Right lobe of liver (tissue), 6 donors: Measurements from ENCODE around the gene CA11. TPM values are rescaled to one million over a fixed set of nuclear protein-coding genes. Genes with fewer than 3 reads are reported as not detected.

Experiments used
- ATAC-seq, 4 donors: fragments of 200-7000 bp; cut with Tn5 transposase; one replicate each; pipeline ENCODE4 v1.9.1; 2020; ENCODE audit warnings: mild to moderate bottlenecking in 4 of 4, moderate library complexity in 4 of 4
- DNase-seq, 3 donors: peaks; one replicate each; pipeline ENCODE4 v3.0.0-alpha.2; 2020
- H3K27ac ChIP-seq, 3 donors: fragments of 200-600 bp; one replicate each; pipeline ENCODE4 v1.8.0; 2022
- H3K27me3 ChIP-seq, 2 donors: fragments of 200-600 bp; one replicate each; pipeline ENCODE4 v1.8.0; 2022
- H3K36me3 ChIP-seq, 4 donors: fragments of 200-600 bp; sonication (generic) in 1 of 4; one replicate each; pipeline versions ENCODE4 v1.5.1 to v1.8.0; 2017 to 2022; ENCODE audit warnings: control low read depth in 1 of 4
- H3K4me1 ChIP-seq, 4 donors: fragments of 200-600 bp; sonication (generic) in 1 of 4; one replicate each; pipeline versions ENCODE4 v1.5.1 to v1.8.0; 2017 to 2022; ENCODE audit warnings: control low read depth in 1 of 4
- H3K4me3 ChIP-seq, 3 donors: fragments of 200-600 bp; one replicate each; pipeline ENCODE4 v1.8.0; 2022
- H3K9me3 ChIP-seq, 4 donors: fragments of 200-600 bp; sonication (generic) in 1 of 4; one replicate each; pipeline versions ENCODE4 v1.5.1 to v1.8.0; 2017 to 2022; ENCODE audit warnings: control low read depth in 1 of 4
- CTCF ChIP-seq, 4 donors: fragments of 200-600 bp in 3 of 4; fragments of 450-650 bp in 1 of 4; IDR thresholded peaks; one replicate each; pipeline versions ENCODE4 v1.5.1 to v1.8.0; 2016 to 2022; ENCODE audit warnings: antibody characterized with exemption in 4 of 4, mild to moderate bottlenecking in 2 of 4
- POLR2A ChIP-seq: fragments of 450-650 bp; IDR thresholded peaks from one replicate; pipeline ENCODE4 v1.6.1; 2017; ENCODE audit warnings: antibody characterized with exemption, mild to moderate bottlenecking
- WGBS: methylation state at CpG from one replicate; pipeline ENCODE4 v1.1.6; 2018; ENCODE audit warnings: low coverage, low lambda C conversion rate; ENCODE audit not compliant: insufficient coverage; ENCODE audit errors: missing lambda C conversion rate; 5-methylcytosine and 5-hydroxymethylcytosine counted together
- intact Hi-C, 2 donors: fragments of 100-400 bp; cut with DNase I; formaldehyde crosslinking; loops; one replicate each; pipeline versions ENCODE4 v1.11.2 to v1.14.1; 2022
- total RNA-seq, 6 experiments: library from RNA; depleted of rRNA in 2 of 6; stranded (reverse); fragments of >200 nt in 2 of 6; fragmentation: NEBNext Ultra II Directional in 3 of 6; extraction: Animal tissue kit (Norgen Biotek cat#: 25700) in 3 of 6; gene quantifications; one replicate each; pipeline versions ENCODE4 v1.1.0 to v1.2.4, GENCODE V29; 2016 to 2023
- donor health status: DM: no; HTN: yes; CAD: no.
- donor health status: DM: no; HTN: no; CAD: no.
- donor health status: DM: no; HTN: no; CAD: no.
- donor health status: DM: no; HTN: yes; CAD: no.
- donor health status: DM: no; HTN: yes; CAD: no.

Gene CA11
- total RNA-seq, 6 experiments from 2014 or later: 0.25 to 2.0 (median 0.54) TPM

GRCh38 chr19:48646722-48647216 lies 782 bp upstream of the CA11 start:
- Histone ChIP-seq H3K27me3 (no peaks in the 10 kb centered on the region), H3K27ac (no peak overlapping the region), H3K4me3 (no peak overlapping the region), H3K4me1 (peaks cover 0 to 2% (median 0%) of the 10 kb centered on the region in 4 donors), H3K9me3 (no peaks in the 10 kb centered on the region), H3K36me3 (no peaks in the 10 kb centered on the region)
- TF ChIP-seq CTCF (IDR thresholded peaks at IDR 0.05) (no peak), POLR2A (no peak)
- 12% methylated on average over 10 of the region's 10 CpGs for WGBS
- intact Hi-C loops: no loop called here
- ATAC-seq (no peak), DNase-seq (no peak)

- DNase-seq (no peak), ATAC-seq (no peak)
- intact Hi-C loops: no loop called here
- TF ChIP-seq CTCF (IDR thresholded peaks at IDR 0.05) (no peak), POLR2A (no peak)
- peaks cover 0 to 7% (median 3%) of the 10 kb centered on the region in 4 donors for H3K4me1 ChIP-seq
- peak overlapping the region in 2 of 3 donors; percentile 21 to 37 for H3K4me3 ChIP-seq
- no peaks in the 10 kb centered on the region for H3K36me3 ChIP-seq
- 1% methylated on average over 6 of the region's 6 CpGs for WGBS
- peak overlapping the region; percentile 11 to 50 (median 37) for H3K27ac ChIP-seq
- H3K27me3 ChIP-seq: no peaks in the 10 kb centered on the region
- H3K9me3 ChIP-seq: no peaks in the 10 kb centered on the region
Measured at GRCh38 chr19:48645620-48646000, 377 bp downstream of the CA11 start.

- H3K27ac ChIP-seq: peak overlapping the region; percentile 11 to 50 (median 37)
- peaks cover 0 to 7% (median 3%) of the 10 kb centered on the region in 4 donors for H3K4me1 ChIP-seq
- 3% methylated on average over 6 of the region's 25 CpGs for WGBS
- H3K4me3 ChIP-seq: peak overlapping the region; percentile 10 to 37 (median 16)
- no peak for TF ChIP-seq POLR2A
- no peak for TF ChIP-seq CTCF (IDR thresholded peaks at IDR 0.05)
- intact Hi-C loops: no loop called here
- ATAC-seq (peak; percentile 69 to 82 (median 75)), DNase-seq (peak; percentile 58 to 72 (median 69))
- no peaks in the 10 kb centered on the region for H3K36me3 ChIP-seq
- no peaks in the 10 kb centered on the region for H3K27me3 ChIP-seq
- no peaks in the 10 kb centered on the region for H3K9me3 ChIP-seq
Measured at GRCh38 chr19:48644839-48645619, 958 bp downstream of the CA11 start.

- Histone ChIP-seq H3K27me3 (no peaks in the 10 kb centered on the region), H3K9me3 (no peaks in the 10 kb centered on the region), H3K4me3 (no peak overlapping the region), H3K4me1 (peaks cover 0 to 7% (median 3%) of the 10 kb centered on the region in 4 donors), H3K36me3 (no peaks in the 10 kb centered on the region), H3K27ac (no peak overlapping the region)
- DNase-seq: no peak
- intact Hi-C loops: no loop called here
- no peak for ATAC-seq
- WGBS: 76% methylated on average over 3 of the region's 4 CpGs
- TF ChIP-seq CTCF (IDR thresholded peaks at IDR 0.05): no peak
- no peak for TF ChIP-seq POLR2A
Measured at GRCh38 chr19:48644355-48644754, 1.6 kb downstream of the CA11 start.
